Astrocyte of the cerebellum (primary cell): Measurements from ENCODE around the gene HNF4A.

Experiments used
- DNase-seq: peaks from one replicate; pipeline ENCODE4 v3.0.0-alpha.2; 2011; ENCODE audit warnings: low read depth
- H3K4me3 ChIP-seq: 2 replicates; pipeline ENCODE4 v1.5.1; 2011; ENCODE audit warnings: mild to moderate bottlenecking, low read depth, low read length, moderate library complexity
- in situ Hi-C: cut with HindIII; loops from 2 replicates; pipeline ENCODE4 v1.10.0; 2017; ENCODE audit warnings: low sequenced_read_pairs
- TF ChIP-seq, protein P1 (sequence below): IDR thresholded peaks from 2 replicates; pipeline ENCODE4 v1.5.1; 2012; ENCODE audit warnings: low read length, low read depth, moderate library complexity, mild to moderate bottlenecking; ENCODE audit errors: missing control alignments

The HNF4A gene

DNA sequence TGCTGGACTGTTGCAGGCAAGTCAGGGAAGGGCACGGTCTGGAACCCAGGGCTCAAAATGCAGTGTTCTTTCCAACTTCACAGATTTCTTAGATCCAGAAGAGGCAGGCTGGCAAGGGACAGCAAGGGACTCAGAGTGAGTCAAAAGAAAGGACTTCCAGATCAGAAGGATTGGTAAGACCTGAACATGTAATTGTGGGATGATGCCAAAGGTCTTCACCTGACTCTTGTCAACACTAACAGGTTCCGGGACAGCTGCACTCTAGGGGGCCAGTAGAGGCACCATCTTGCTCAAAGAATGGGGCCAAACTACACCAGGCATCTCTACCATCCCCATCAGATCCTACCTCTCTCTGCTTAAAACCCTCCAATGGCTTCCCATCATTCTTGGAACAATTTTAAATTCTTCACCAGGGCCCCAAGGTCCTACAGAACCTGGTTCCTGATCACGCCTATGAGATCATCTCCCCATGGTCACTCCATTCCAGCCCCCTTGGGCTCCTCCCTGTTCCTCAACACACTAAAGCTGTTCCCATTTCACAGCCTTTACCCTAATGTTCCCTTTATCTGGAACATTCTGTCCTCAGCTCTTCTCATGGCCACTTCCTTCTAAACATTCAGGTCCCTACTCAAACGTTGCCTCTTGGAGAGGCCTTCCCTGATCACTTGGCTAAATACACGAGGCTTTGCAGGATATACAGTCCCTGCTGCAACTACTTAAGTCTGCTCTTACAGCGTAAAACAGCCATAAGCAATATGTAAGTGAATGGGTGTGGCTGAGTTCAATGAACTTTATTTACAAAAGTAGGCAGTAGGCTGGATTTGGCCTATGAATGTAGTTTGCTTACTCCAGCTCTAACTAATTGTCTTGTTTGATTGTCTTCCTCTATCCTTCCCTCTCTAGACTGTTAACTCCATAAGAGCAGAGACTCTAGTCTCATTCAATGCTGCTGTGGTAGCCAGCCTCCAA lies 90.5 kb downstream of the HNF4A start:
- TF ChIP-seq, protein P1, sequence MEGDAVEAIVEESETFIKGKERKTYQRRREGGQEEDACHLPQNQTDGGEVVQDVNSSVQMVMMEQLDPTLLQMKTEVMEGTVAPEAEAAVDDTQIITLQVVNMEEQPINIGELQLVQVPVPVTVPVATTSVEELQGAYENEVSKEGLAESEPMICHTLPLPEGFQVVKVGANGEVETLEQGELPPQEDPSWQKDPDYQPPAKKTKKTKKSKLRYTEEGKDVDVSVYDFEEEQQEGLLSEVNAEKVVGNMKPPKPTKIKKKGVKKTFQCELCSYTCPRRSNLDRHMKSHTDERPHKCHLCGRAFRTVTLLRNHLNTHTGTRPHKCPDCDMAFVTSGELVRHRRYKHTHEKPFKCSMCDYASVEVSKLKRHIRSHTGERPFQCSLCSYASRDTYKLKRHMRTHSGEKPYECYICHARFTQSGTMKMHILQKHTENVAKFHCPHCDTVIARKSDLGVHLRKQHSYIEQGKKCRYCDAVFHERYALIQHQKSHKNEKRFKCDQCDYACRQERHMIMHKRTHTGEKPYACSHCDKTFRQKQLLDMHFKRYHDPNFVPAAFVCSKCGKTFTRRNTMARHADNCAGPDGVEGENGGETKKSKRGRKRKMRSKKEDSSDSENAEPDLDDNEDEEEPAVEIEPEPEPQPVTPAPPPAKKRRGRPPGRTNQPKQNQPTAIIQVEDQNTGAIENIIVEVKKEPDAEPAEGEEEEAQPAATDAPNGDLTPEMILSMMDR = no peak

DNA sequence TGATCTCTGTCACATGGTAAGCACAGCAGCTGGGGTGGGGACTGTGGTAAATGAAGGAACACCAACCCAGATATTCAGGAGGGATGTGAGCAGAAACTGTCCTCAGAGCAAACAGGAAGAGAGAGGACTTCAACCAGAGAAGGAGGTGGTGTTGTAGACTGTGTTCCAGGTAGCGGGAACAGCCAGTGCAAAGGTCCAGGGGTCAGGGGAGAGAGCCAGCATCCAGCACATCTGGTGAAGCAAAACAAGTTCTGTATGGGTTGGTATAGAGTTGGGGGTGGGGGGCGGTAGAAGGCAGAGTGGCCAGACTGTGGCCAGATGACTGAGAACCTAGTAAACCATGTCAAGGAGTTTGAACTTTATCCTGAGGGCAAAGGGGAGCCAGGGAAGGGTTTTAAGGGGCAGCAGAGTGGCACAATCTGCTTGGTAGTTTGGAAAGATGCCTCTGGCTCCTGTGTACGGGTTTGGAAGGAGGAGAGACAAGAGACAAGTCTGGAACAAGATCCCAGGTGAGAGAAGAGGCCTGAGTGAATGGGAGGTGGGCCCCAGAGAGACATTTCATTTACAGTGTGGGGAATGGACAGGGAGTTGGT lies 92.4 kb downstream of the HNF4A start:
- in situ Hi-C loops = no loop called here
- H3K4me3 ChIP-seq = no peak overlapping the region
- TF ChIP-seq, protein P1 = no peak
- no peak for DNase-seq

More for the DNA sequence above, 90.5 kb downstream of the HNF4A start:
- no peak overlapping the region for H3K4me3 ChIP-seq
- in situ Hi-C loops = no loop called here
- DNase-seq = no peak

DNA sequence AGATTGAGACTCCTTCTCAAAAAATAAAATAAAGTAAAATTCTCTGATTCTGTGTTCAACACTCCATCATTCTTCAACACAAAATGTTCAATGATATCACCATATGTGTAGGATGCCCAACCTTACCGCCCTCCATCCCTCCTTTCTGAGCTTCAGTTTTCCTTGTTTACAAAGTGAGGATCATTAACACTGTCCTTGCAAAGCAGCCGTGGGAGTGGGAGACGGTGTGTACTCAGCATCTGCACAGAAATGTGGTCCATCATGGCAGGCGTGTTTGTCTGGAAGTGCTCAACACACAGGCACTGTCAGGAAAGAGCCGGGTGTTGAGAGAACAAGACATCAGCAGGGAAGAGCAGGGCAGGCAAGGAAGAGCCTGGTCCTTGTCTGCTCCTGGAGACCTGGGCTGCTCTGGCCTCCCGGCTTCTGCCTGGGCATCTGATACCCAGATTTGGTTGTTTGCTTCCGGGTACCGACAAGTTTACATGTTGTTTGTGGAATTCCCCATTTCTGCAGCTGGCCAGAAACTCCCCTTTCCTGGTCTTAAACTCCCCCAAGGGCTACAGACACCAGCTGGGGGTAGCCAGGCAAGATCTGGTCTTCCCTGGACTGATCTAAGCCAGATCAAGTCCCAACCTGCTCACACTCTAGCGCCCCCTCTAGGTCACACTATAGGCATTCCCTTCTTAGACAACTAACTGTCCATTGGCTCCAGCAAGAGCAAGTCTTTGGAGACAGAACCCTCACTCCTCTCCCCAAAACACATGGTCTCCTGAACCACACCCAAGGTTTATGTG lies 93.5 kb downstream of the HNF4A start:
- H3K4me3 ChIP-seq = no peak overlapping the region
- TF ChIP-seq, protein P1 = no peak
- in situ Hi-C loops = no loop called here
- DNase-seq = no peak

DNA sequence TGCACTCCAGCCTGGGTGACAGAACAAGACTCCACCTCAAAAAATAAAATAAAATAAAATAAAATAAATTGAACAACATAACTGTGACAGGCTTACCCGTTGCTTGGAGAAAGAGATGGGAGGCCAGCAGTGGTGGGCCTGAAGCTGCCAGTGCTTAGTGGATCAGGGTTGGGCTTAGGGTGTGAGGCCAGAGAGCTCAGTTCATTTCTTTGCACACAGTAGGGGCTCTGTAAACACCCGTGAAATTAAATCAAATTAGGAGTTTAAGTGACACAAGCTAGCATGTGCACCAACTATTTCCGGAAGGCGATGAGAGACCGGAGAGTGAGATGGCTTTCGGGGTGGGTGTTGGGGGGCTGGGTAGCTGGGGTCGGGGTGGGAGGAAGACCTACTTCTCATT lies 94.4 kb downstream of the HNF4A start:
- TF ChIP-seq, protein P1 = no peak
- in situ Hi-C loops = no loop called here
- no peak overlapping the region for H3K4me3 ChIP-seq
- no peak for DNase-seq

DNA sequence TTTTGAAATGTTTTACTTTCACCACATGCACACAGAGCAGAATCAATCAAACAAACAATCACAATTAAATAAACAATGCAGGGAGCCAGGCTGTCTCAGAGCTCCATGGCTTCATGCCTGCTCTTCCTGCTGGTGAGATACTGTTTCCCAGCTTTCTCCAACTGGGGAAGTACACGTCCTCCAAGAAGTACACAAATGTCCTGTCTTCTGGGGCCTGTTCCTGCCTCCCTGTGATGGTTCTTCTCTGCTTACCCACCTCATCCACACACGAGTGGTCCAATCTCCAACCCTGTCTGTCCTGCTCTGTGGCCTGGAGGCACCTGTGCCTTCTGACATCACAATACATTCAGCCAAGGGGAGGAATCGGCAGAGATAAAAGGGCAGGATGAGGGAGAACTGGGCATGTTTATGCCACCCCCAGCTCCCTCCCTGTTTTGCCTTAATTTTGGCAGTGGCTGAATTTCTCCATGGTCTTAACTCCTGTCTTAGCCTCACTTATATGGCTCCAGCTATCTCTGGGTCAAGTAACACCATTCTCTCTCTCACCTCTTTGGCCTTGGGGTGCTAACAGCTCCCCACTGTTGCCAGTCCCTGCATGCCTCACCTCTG lies 94.9 kb downstream of the HNF4A start:
- TF ChIP-seq, protein P1 = no peak
- no peak for DNase-seq
- in situ Hi-C loops = no loop called here
- H3K4me3 ChIP-seq = no peak overlapping the region
